GM21529 (cell line): ENCODE results near the gene CST3.

ENCODE experiments used
- ATAC-seq: cut with Tn5 transposase; IDR thresholded peaks from one replicate; pipeline ENCODE4 v1.9.1; 2021; ENCODE audit not compliant: unreplicated experiment

The CST3 gene

GRCh38 chr20:23605867-23606651 is 31.7 kb downstream of the CST3 start, which contains the start of gene CST9:
Gene CST9 (minus strand): TSS chr20:23605917. CDS start chr20:23605864, 53 bp downstream.
- ATAC-seq, result no peak

GRCh38 chr20:23604306-23604705 is 33.4 kb downstream of the CST3 start:
- no peak for ATAC-seq

- ATAC-seq, result no peak
These were observed 34.4 kb downstream of the CST3 start for GRCh38 chr20:23603321-23603720.

- no peak for ATAC-seq
These were observed 35.1 kb downstream of the CST3 start for GRCh38 chr20:23602699-23603098.

- ATAC-seq, result no peak
These were observed 35.5 kb downstream of the CST3 start for GRCh38 chr20:23602241-23602640.

GRCh38 chr20:23601715-23602114 is 36.0 kb downstream of the CST3 start:
- ATAC-seq, result no peak

- ATAC-seq, result no peak
These were observed 39.3 kb downstream of the CST3 start for GRCh38 chr20:23598481-23598880.

- no peak for ATAC-seq
These were observed 41.0 kb downstream of the CST3 start for GRCh38 chr20:23596579-23597250.

GRCh38 chr20:23595941-23596340 is 41.8 kb downstream of the CST3 start:
- no peak for ATAC-seq

GRCh38 chr20:23588434-23589403 is 49.0 kb downstream of the CST3 start:
- ATAC-seq, result no peak

- no peak for ATAC-seq
These were observed 50.1 kb downstream of the CST3 start for GRCh38 chr20:23587631-23588030.

GRCh38 chr20:23586735-23587525 is 50.8 kb downstream of the CST3 start:
- no peak for ATAC-seq

GRCh38 chr20:23585808-23586734 is 51.7 kb downstream of the CST3 start:
- ATAC-seq, result no peak

GRCh38 chr20:23585449-23585807 is 52.3 kb downstream of the CST3 start:
- ATAC-seq, result no peak

GRCh38 chr20:23584434-23585199 is 53.1 kb downstream of the CST3 start:
- ATAC-seq, result no peak
